Measurements from ENCODE around the gene TACC2.
A peak's percentile ranks its signal among the peaks of the same experiment; 100 is the strongest.

The TACC2 gene

DNA sequence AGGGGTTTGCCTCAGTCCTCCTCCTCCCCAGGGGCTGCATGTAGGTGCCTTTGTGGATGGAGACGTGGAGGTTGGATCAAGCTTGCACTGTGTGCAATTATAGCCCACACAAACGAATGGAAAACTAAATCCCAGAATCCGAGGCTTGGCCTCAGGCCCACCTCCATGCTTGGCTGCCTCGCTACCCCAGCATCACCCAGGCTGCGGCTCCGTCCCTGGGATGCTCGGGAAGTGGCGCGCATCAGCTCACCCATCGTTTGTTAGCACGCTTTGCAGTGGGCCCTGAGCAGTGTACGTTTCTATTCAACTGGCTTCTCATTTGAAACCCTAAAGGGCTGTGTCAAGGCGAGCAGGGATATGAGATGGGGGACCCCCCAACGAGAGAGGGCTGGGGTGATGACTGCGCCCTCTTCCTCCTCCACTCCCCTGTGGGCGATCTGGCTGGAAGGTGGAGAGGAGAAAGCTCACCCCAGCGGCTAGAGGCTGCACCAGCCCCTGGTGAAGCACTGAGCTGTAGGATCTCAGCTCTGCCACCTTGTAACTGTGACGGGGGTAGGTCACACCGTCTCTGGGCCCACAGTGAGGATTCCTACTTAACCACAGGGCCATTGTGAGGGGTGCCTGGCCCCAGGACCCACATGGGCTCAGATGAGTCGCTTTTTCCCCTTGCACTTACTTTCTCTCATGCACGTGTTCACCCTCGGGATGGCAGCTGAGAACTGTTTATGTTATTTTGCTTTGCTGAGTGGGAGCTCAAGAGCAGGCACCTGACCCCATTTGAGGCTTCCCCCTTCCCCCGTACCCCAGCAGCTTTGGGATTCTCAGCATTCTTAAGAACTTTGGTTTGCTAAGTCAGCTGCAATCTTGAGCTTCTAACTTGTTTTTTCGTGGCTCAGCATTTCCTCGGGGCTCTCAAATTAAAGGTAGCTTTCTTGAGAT lies 269.4 kb downstream of the TACC2 start:
- DNase-seq, result no peak

DNA sequence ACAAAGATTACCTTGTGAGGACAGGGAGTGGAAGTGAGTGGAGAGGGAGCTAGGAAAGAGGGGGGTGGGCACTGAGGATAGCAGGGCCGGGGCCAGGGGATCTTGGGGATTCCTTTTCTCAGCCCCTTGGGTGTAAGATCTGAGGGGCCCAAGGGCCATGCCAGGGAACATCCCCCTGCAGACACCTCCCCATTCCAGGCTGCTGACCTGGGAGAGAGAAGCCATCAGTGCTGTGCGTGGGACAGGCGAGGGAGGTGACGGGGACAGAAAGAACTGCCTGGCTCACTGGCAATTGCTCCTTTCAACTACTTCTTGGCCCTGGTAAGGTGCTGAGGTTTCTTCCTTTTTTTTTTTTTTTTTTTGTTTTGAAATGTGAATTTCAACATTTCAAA lies 270.1 kb downstream of the TACC2 start:
- DNase-seq, result no peak

DNA sequence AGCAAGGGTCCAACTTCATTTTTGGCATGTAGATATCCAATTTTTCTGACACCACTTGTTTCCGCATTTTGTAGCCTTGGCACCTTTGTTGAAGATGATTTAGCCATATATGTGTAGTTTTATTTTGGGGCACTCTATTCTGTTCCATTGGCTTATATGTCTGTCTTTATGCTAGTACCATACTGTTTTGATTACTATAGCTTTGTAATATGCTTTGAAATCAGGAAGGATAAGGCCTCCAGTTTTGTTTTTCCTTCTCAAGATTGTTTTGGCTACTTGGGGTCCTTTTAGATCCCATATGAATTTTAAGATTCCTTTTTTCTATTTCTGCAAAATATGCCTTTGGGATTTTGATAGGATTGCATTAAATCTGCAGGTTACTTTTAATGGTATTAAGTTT lies 272.6 kb downstream of the TACC2 start:
- DNase-seq, result no peak

- DNase-seq, result no peak
These were observed 275.0 kb downstream of the TACC2 start for GRCh38 chr10:122263971-122264370.

- DNase-seq, result no peak
These were observed 275.5 kb downstream of the TACC2 start for GRCh38 chr10:122264436-122264835.

DNA sequence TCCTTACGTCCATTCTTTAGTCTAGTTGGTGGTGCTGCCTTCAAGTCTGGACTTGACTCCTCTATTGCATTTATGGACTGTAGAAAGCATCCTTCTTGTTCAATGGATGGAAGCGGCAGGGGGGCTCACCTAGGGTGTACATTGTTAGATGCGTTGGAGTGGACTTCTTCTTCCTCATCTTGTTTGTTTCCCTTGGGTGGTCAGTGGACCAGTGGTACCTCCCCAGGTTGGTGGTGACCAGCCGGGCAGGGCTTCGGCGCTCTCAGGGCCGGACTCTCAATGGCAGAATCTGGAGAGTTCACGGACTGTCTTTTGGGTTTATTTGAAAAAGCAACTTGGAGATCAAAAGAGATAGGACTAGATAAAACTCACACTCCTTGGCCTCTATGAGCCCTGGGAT lies 276.0 kb downstream of the TACC2 start:
- no peak for DNase-seq

GRCh38 chr10:122265896-122266295 lies 276.9 kb downstream of the TACC2 start:
- DNase-seq, result no peak

GRCh38 chr10:122267849-122268737 lies 279.1 kb downstream of the TACC2 start:
- DNase-seq, result peak; percentile 21 to 33

- DNase-seq, result no peak
These were observed 280.2 kb downstream of the TACC2 start for GRCh38 chr10:122269059-122269687.

DNA sequence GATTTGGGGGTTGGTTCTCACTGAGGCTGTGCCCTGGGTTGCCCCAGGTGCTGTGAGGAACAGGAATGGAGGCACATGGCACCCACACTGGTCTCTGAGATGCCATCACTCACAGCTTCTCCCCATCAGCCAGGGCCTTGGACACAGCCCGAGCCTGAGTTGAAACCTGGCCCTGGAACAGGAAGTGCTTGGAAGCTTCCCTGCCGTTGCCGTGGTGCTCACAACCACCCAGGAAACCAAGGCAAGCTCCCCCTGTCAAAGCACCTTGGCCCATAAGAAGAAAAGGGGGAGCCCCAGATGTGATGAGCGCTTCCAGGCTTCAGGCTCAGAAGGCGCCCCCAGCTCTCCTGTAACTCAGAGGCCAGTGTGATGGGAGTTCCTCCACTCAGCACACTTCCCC lies 282.1 kb downstream of the TACC2 start, which contains the start of gene BTBD16:
Gene BTBD16, plus strand, starts transcription at position 221 of the 400 bp plus-strand sequence. CDS start 3,786 bp downstream, outside the sequence.
- no peak for DNase-seq

- no peak for DNase-seq
These were observed 285.1 kb downstream of the TACC2 start for GRCh38 chr10:122273966-122274545.

GRCh38 chr10:122276611-122277208 lies 287.7 kb downstream of the TACC2 start:
- DNase-seq, result no peak

DNA sequence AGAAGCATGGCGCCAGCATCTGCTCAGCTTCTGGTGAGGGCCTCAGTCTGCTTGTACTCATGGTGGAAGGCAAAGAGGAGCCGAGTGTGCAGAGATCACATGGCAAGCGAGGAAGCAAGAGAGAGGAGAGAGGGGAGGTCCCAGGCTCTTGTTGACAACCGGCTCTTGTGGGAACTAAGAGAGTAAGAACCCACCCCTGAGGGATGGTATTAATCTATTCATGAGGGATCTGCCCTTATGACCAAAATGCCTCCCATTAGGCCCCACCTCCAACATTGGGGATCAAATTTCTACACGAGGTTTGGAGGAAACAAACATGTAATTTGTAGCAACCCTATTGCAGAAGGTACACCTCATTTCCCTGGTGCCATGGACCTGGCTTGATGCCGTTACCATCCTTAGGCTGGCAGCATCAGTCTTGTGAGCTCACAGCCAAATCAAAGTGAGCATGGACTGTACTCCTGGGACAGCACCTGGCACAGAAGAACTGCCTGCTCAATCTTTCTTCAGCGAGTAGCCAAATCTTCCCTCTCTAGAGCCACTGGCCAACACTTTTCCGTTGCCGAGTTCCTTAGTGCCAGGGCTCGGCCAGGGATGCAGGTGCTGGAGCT lies 288.7 kb downstream of the TACC2 start:
- no peak for DNase-seq

GRCh38 chr10:122279725-122280141 lies 290.8 kb downstream of the TACC2 start:
- no peak for DNase-seq

DNA sequence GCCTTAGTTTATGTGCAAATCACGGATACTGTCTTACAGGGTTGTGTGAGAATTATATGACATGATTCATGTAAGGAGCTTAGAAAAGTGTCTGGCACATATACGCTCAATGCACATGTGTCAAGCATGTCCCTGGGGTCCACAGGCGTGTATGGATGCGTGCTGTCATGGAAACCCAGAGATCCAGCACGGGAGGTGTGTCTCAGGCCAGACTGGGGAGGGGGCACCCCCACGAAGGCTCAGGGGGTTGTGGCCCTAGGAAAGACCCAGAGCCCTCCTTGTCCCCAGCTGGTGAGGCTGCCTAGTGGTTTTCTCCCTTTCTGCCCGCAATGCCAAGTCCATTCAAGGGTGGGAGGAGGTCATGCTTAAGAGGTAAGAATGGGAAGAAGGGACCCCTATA lies 291.2 kb downstream of the TACC2 start:
- DNase-seq, result no peak

GRCh38 chr10:122281018-122281626 lies 292.2 kb downstream of the TACC2 start:
- no peak for DNase-seq

DNA sequence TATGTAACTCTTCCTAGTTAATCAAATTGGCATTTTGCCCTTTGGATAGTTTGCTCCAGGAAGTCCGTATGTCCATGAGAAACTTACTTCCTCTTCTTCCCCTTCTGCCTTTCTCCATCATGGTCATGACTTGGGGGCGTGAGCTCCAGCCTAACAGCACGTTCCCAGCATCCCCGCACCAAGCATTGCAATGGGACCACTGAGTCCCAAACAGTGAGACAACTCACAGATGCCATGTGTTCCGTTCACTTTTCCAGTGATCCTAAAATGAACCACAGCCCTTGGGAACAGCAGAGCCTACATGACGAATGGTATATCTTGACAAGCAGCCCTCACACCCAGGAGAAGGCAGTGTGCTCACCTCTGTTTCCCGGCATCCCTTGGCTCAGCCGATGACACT lies 292.8 kb downstream of the TACC2 start:
- DNase-seq, result no peak

DNA sequence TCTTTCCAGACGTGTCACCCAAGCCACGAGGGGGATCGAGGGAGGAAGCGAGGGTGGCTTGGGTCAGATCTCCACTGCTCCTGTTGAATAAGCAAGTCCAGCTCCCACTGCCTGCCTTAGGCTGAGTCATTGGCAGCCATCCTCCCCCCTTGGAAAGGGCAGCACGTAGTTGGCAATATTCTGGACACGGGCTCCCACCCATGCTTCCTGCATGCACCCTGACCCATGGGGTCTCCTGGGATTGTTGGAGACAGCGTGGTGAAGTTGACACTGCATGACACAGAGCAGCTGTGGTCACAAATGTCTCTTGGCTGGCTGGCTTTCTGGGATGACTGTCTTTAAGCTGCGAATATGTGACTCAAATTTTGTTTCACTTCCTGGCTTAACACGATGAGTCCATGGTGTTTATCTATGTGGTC lies 293.3 kb downstream of the TACC2 start:
- no peak for DNase-seq

GRCh38 chr10:122282909-122283308 lies 293.9 kb downstream of the TACC2 start:
- no peak for DNase-seq

GRCh38 chr10:122285506-122286444 lies 296.8 kb downstream of the TACC2 start:
- DNase-seq, result no peak
